Suppressor macrophage treated with lipopolysaccharide for 1 hour (primary cell): ENCODE measurements around the gene TAF6.

ENCODE experiments used
- DNase-seq, 3 donors: peaks; one replicate each; pipeline ENCODE4 v3.0.0-alpha.2; 2020 to 2022

TAF6 gene

DNA sequence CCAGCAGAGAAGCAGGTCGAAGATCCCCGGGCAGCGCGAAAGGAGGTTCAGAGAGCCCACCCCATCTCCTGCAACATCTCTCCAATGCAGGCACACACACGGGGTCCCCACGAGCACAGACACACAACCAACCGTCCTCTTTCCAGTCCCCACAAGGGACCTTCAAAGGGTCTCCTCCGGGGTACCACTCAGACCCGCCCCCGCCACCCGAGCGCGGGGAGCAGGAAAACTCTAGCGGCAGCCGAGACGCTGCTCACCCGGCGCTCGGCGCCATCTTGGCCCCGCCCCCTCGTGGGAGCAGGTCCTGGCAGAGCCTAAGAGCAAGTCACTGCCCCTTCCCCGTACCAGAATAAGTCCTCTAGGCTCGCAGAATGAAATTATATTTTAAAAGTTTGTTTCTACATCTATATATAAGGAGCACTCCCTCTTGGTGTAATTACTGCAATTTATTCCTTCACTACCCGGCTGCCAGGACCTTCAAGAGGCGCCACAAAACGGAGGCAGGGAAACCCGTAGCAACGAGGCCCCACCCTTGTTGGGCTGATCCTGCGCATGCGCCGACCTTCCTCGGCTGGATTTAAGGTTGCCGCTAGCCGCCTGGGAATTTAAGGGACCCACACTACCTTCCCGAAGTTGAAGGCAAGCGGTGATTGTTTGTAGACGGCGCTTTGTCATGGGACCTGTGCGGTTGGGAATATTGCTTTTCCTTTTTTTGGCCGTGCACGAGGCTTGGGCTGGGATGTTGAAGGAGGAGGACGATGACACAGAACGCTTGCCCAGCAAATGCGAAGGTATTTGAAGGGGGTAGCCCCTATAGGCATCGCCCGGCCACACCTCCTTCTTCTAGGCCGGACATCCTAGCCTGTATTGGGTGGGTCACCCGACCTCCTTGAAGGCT lies at the start of gene TAF6, which contains the start of gene CNPY4:
Gene TAF6 (minus strand): TSS at position 287 of the 898 bp plus-strand sequence. CDS start 5,149 bp downstream, outside the sequence.
Gene CNPY4 (plus strand): TSS at position 563 of the 898 bp plus-strand sequence. CDS start 111 bp downstream, at position 674.
- peak; percentile 97 for DNase-seq

DNA sequence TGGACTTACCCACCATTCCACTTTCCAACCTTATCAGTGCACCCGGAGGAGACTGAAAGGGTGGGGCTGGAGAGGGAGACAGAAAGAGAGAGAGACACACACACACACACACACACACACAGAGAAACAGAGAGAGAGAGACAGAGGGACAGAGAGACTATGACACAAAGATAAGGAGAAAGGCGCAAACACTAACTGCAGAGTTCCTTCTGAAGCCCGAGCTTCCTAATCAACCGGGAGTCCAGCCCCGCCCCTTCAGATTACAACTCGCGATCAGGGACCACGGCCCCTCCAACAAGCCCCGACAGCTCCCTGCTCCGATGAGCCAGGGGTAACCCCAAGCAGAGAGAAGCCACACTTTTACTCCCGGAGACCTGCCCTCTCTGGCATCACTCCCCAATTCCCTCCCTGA lies 48.8 kb upstream of the TAF6 start:
- DNase-seq: peak in 1 of 3 donors; percentile 23

DNA sequence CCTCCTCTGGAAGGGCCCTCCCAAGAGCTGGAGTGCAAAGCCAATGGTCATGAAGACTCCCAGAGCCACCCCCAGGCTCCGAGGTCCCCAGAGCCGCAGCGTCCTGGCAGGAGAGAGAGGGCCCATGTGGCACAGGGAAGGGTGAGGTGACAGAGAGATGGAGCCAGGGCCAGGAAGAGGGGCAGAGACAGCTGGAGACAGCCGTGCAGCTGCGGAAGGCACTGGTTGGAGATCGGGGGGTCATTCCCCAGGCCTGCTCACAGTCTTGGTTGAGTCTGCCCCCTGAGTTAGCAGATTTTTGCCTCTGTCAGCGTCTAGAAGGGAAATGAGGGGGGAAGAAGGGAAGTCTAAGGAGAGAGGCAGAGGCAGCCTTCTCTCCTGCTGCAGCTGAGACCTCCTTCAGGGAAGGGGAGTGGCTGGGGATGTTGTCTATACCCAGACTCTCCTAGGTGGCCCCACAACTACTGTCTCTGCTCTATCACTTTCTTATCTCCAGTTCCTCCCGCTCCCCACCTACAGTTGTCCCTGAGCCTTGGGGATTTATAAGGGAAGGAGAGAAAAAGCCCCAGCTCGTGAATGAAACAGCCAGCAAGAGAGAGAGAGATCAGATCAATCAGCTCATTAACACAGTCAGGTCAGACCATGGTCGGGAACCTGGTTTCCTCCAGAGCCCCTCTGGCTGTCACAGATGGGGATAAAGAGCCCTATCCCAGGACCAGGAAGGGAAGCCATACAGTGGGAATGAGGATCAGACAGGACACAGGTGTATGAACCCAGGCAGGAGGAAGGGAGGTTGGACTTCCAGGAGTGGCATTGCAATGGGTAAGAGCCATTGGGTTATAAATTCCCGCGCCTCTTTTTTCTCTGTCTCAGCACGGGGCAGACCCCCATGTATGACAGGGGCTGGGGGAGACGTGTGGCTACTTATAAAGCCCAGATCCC lies 48.1 kb upstream of the TAF6 start:
- no peak for DNase-seq

DNA sequence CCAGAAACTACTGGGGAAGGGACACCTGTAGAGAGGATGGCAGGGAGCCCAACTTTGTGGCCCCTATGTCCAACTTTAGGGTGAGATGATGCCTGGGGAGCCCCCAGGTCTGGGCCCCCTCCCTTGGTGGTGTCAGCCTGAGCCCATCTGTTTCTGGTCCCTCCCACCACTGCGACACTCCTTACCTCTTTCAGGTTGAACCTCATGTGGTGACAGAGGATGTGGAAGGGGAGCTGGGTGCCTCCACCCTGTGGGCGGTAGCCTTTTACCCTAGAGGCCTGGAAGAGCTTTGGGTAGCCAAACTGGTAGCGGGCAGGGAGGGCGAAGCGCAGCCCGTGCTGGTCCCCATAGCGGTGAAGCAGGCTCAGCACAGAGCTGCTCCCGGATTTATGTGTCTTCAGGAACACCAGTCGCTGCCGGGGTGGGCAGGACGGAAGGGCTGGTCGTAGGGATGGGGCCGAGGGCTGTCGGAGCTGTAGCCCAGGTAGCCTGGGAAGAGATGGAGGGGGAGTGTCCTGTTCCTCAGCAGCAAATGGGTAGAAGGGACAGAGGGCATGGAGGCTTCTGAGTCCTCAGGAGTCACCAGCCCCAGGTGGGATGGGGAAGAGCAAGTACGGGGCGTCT lies 47.3 kb upstream of the TAF6 start:
- no peak for DNase-seq

DNA sequence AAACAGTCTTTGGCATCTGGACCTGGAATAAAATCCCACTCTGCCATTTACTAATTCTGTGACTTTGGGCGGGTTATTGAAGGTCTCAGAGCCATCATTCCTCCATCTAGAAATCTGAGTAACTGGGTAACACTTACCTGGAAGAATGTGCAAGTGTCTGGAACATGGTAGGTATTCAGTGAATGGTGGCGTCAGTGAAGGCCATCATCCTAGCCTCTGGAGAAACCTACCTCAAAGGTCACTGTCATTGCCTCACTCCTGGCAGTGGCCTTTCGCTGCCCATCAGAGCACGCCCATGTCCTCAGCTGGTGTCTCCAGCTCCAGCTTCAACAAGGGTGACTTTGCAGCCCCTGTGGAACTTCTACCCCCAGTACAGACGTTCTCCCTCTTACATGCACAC lies 44.7 kb upstream of the TAF6 start:
- DNase-seq: no peak

DNA sequence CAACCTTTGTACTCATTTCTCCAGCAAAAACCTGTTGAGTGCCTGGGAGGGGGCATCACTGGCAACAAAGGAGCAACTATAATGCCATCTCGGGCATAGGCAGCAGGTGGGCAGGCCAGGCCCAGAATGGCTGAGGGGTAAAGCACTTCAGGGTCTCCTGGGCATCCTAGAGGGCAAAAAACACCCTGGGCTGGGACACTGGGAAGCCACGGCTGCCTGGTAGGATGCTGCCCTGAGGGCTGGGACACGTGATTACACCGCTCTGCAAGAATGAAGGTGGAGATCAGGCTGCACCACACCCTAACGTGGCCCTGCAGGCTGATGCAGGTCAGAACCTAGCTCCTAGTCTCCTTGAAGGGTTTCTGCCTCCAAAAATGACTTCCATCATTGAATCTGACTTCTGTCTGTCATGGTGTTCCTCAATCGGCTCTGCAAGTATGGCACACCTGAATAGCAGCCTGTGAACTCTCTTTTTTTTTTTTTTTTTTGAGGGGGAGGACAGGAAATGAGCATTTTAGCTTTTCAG lies 43.9 kb upstream of the TAF6 start:
- DNase-seq: no peak

DNA sequence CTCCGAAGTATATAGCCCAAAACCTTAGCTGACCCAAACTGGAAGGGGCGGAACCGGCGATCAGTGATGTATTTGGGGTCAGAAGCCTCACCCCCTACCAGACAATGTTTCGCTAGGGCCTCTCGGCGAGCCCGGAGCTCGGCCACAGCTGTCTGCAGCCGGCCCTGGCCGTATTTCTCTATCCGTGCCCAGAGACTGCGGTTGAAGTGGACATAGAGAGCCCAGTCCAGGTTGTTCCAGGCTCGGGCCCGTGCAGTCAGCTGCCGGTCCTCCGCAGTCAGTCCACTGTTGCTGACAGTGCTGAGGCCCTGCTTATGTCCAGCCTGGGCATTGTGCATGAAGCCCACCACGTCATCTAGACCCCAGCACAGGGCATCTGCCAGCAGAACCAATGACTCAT lies 40.9 kb upstream of the TAF6 start:
- DNase-seq: no peak

DNA sequence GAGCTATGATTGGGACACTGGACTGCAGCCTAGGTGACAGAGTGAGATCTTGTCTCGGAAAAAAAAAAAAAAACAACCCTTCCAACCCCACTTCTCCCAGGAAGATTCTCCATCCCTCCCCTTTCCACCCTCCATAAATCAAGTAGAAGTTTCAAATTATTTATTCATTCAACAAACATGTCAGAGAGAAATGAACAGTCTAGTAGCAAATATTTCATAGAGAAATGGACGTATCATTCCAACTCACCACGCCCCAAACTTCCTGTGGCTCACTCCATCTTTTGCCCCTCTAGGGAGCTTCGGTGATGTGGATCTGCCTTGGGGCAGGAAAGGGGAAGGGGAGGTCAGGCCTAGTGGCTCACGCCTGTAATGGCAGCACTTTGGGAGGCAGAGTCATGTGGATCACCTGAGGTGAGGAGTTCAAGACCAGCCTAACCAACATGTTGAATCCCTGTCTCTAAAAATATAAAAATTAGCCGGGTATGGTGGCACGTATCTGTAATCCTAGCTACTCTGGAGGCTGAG lies 40.0 kb upstream of the TAF6 start:
- peak in 1 of 3 donors; percentile 40 for DNase-seq

DNA sequence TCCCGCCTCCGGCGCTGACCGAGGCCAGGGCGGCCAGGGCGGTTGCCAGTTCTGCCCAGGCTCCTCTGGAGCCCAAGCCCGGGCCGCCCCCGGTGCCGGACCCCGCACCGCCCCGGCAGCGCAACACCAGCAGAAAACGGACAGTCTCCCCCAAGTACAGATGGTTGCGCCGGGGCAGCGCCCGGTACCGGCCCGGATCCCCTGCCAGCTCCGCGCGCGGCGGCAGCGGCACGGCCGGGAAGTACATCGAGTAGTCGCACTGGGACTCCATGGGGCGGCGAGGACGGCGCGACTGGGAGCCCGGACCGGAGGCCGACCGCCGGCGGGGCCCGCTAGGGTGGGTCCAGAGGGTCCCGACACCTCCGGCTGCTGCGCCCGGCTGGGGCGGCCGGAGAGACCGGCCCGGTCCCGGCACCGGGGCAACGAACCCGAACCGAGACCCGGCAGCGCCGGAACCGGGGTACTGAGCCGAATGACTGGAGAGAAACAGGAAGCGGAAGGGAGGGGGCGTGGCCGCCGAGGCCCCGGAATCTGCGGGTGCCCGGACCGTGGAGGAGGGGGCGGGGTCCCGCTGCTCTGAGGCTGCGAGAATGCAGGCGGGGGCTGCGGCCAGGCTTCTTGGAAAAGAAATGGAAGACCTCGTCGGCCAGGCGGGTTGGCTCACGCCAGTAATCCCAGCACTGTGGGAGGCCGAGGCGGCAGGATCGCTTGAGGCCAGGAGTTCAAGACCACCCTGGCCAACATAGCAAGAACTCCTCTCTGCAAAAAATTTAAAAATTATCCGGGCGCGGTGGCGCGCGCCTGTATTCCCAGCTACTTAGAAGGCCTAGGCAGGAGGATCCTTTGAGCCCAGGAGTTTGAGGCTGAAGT lies 39.3 kb upstream of the TAF6 start, which contains the start of gene TRAPPC14:
Gene TRAPPC14 (minus strand): TSS at position 495 of the 870 bp plus-strand sequence. CDS start 224 bp downstream, at position 271.
- DNase-seq: peak; percentile 85 to 94 (median 86)

DNA sequence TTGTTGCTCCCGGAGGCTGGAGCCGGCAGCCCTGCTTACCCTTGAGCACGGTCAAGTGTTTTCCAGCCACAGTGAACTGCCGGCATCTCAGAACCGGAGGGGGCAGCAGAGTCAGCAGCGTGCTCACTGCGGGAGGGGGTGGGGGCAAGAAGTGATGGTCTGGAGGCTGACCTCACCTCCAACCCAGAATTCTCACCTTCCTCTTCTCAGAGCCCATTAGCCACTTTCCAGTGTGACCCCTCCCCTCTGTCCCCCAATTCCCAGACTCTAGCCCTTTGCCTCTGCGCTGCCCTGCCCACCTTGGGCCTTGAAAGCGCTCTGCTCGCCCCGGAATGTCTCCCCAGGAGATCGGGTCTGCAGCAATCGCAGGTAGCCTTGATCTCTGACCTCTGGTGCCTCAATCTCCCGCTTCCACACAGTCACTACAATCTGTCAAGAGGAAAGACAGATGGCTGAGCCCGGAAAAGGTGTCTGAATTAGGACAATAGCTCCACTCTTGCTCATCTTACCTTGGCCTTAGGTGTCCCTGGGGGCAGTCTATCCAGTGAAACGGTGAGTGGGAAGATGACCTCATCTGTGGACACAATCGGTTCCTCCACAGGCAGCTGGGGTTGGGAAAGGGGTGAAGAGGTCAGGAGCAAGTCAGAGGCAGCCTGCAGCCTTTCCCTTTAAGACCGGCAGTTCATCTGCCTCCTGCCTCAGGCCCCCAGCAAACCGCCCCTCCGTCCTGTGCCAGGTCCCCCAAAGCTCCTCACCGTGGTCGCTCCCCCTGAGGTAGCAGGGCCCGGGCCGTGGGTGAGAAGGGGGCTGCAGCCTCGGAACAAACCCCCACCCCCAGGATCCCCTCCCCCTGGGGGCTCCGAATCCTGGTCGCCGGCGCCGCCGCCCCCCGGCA lies 38.4 kb upstream of the TAF6 start:
- DNase-seq: peak; percentile 68 to 76 (median 68)

DNA sequence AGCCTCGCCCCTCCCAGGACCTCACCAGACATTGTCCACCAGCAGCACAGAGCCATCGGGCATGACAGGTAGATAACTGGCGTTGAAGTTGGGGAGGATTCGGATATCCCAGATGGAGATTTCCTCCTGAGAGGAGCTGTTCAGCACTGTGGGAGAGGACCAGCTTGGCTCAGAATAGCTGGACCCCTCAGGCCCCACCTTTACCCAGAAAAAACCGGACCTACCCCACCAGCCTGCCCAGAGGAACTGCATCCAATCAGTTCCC lies 37.8 kb upstream of the TAF6 start:
- DNase-seq: no peak

DNA sequence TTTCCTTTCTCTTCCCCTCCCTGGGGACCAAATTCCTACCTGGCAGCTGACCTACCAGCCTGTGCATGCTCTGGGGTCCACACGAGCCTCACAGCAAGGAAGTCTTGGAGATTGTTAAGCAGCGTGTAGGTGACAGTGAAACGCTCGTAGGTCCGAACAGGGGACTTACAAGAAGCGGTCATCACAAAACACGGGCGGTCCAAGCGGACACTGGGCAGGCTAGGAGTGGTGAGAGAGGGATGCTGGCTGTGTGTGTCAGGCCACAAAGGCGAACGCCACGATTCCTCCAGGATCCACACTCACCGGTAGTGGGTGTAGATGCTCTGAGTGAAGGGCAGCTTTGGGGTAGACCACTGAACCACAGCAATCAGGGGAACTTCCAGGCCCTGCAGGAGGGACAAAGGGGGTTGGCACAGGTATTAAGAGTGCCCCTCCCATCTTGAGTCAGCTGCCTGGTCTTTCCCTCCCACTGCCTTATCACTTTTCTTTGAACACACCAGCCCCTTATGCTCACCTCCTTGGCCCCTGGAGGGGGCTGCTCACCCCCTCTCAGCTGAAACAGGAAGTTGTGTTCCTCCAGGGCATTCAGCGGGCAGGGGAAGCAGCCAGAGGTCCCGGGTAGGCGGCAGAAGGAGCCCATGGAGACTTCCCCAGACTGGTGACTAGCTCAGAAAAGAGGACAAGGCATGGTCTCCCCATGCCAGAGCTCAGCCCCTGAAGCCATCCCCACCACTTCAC lies 37.3 kb upstream of the TAF6 start:
- DNase-seq: peak; percentile 73 to 80 (median 75)

DNA sequence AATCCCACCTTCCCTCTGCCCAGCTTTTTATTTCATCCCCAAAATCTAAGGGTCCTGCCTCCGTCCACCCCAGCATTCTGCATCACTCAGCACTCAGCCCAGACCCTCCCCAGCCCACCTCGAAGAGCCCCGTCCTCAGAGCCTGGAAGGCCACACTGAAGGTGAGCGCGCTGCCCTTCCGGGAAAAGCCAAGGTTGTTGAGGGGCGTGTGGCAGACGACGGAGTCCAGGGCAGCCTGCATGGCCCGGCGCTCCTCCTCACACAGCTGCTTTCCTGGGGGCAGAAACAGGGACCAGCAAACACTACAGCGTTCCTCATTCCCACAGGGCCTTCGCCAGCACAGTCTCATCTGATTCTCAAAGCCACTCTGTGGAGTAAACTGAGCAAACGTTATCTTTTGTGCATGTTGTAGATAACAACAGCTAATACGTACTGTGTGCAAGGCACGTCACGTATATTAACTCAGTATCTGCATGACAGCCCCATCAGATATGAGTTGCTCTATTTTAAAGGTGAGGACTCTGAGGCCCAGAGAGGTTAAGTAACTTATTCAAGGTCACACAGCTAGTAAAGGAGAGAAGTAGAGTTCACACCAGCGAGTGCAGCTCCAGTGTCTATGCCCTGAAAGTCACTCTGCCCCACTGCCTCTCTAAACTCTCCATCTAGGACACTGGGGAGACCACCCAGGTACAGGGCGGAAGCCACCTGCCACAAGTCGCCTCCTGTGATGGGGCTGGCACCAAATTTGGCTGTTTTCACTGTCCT lies 36.6 kb upstream of the TAF6 start:
- DNase-seq: no peak

DNA sequence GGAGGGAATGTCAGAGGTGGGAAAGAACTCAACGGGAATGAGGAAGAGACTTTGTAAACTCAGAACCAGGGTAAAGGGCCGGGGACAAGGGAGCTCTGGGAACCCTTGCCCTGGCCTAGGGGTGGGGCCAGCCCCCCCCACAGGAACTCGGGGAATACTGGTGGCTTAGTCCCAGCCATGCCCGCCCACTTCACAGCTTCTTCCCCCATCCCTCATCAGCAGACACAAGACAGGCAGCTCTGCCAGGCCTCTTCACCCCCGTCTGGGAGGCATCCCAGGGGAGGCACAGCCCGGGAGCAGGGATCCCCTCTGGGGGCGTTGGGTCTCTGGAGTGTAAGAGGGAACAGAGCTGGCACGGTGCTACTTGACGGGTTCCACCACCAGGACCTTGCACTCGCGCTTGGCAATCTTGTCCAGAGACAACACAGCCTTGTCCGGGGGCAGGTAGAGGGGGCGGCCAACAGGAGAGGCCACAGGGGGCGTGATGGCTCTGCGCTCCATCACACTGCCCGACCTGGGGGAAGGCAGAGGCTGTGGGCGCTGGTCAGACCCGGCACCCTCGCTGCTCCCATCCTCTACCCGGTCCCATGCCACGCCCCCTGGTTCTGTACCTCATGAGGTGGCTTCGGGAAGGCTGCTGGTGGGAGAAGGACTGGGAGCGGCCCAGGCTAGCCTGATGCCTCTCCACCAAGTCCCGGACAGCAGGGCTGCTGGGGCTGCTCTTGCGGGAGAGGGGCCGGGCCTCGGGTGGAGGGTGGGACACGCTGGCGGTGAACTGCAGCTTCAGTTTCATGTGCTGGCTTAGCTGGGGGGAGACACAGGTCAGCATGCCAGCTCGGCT lies 35.7 kb upstream of the TAF6 start:
- no peak for DNase-seq

DNA sequence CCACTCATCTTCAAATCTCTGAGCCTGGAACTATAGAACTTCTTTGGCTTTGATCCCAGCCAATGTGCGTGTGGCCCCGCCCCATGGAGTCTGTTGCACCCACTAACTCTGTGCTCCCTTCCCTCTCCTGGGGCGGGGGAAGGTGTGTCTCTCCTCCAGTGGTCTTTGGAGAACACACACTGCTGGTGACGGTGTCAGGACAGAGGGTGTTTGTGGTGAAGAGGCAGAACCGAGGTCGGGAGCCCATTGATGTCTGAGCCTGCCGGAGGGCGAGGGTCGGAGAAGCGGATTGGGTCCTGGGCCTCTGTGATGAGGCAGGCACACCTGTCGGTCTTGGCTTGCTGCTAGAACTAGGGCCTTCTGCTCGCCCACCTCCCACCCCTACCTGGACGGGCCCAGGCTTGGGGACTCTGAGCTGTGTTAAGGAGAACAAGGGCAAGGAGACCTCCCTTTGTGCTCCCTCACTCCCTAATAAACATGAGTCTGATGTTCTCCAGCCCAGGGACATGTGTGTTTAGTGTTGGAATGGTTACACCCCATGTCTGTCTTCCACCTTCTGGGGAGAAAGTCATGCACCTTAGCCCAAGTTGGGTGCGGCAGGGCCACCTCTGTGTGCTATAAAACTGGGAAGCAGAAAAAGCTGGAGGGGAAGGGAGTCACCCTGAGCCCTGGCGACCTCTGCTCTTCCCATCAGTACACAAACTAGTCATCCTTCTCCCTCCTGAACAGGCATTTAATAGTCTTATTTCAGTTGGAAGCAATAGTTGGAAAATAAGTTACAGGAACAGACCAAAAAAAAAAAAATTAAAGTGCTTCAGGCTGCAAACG lies 34.8 kb upstream of the TAF6 start:
- no peak for DNase-seq

DNA sequence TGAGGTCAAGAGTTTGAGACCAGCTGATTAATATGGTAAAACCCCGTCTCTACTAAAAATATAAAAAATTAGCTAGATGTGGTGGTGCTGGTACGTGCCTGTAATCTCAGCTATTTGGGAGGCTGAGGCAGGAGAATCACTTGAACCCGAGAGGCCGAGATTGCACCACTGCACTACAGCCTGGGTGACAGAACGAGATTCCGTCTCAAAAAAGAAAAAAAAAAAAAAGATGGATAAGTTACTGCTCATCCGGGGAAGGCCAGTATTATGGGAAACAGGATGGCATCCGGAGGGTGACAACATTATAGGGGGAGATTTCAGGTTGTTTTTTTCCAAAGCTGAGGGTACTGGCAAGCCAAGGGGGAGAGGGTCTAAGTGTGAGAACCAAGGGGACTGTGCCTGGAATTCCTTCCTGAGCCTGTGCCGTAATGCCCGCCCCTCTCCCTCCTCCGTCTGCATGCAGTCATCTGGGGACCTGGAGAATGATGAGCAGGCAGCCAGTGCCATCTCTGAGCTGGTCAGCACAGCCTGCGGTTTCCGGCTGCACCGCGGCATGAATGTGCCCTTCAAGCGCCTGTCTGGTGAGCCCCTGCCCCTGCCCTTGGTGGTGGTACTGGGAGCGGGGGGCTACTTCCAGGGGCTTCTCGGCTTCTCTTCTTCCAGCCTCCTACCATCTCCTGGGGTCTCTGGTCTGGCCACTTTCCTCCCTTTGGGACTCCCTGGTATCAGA lies 33.9 kb upstream of the TAF6 start:
- no peak for DNase-seq
